Mucosa of rectum (tissue), 2 donors: Measurements from ENCODE around the gene DESI2.

Experiments used
- H3K27ac ChIP-seq, 2 donors: one replicate each; pipeline ENCODE4 v1.7.0; 2013; ENCODE audit warnings: inconsistent platforms in 2 of 2, low read depth in 2 of 2, low read length in 2 of 2
- H3K27me3 ChIP-seq, 2 donors: one replicate each; pipeline ENCODE4 v1.7.0; 2013; ENCODE audit warnings: low read length in 2 of 2; ENCODE audit not compliant: control insufficient read depth in 2 of 2, insufficient read depth in 2 of 2
- H3K36me3 ChIP-seq, 2 donors: one replicate each; pipeline ENCODE4 v1.7.0; 2013; ENCODE audit warnings: low read length in 2 of 2; ENCODE audit not compliant: control insufficient read depth in 2 of 2, insufficient read depth in 2 of 2
- H3K4me1 ChIP-seq, 2 donors: one replicate each; pipeline ENCODE4 v1.7.0; 2013; ENCODE audit warnings: low read length in 2 of 2, mild to moderate bottlenecking in 1 of 2; ENCODE audit not compliant: control insufficient read depth in 2 of 2, insufficient read depth in 2 of 2
- H3K4me3 ChIP-seq, 2 donors: one replicate each; pipeline ENCODE4 v1.7.0; 2013; ENCODE audit warnings: low read length in 2 of 2
- H3K9ac ChIP-seq, 2 donors: one replicate each; pipeline ENCODE4 v1.7.0; 2013; ENCODE audit warnings: low read length in 2 of 2, low read depth in 1 of 2, mild to moderate bottlenecking in 1 of 2
- H3K9me3 ChIP-seq, 2 donors: one replicate each; pipeline ENCODE4 v1.7.0; 2013; ENCODE audit warnings: low read length in 2 of 2; ENCODE audit not compliant: control insufficient read depth in 2 of 2
- donor health status: healthy.
- donor health status: Normal muscosa, but diverticular disease.

DESI2 gene

GRCh38 chr1:244700808-244701207 lies 47.9 kb downstream of the DESI2 start:
- Histone ChIP-seq H3K9ac (no peak overlapping the region), H3K36me3 (peaks cover 19 to 22% of the 10 kb centered on the region in 2 donors), H3K4me1 (no peaks in the 10 kb centered on the region), H3K27ac (no peak overlapping the region), H3K27me3 (no peaks in the 10 kb centered on the region), H3K4me3 (no peak overlapping the region), H3K9me3 (no peaks in the 10 kb centered on the region)

- Histone ChIP-seq H3K27ac (no peak overlapping the region), H3K9me3 (no peaks in the 10 kb centered on the region), H3K4me3 (no peak overlapping the region), H3K9ac (no peak overlapping the region), H3K4me1 (no peaks in the 10 kb centered on the region), H3K27me3 (no peaks in the 10 kb centered on the region), H3K36me3 (peaks cover 23 to 26% of the 10 kb centered on the region in 2 donors)
These were observed 49.7 kb downstream of the DESI2 start for GRCh38 chr1:244702620-244703019.

- peaks cover 17 to 20% of the 10 kb centered on the region in 2 donors for H3K36me3 ChIP-seq
- no peak overlapping the region for H3K27ac ChIP-seq
- no peaks in the 10 kb centered on the region for H3K4me1 ChIP-seq
These were observed 51.2 kb downstream of the DESI2 start for GRCh38 chr1:244704107-244704506.

GRCh38 chr1:244705261-244706234 lies 52.6 kb downstream of the DESI2 start:
- Histone ChIP-seq H3K9me3 (no peaks in the 10 kb centered on the region), H3K9ac (no peak overlapping the region), H3K36me3 (peaks cover 8 to 11% of the 10 kb centered on the region in 2 donors), H3K4me3 (no peak overlapping the region), H3K4me1 (peaks cover 0 to 6% of the 10 kb centered on the region in 2 donors), H3K27ac (no peak overlapping the region), H3K27me3 (no peaks in the 10 kb centered on the region)

More at GRCh38 chr1:244704107-244704506, 51.2 kb downstream of the DESI2 start:
- Histone ChIP-seq H3K9me3 (no peaks in the 10 kb centered on the region), H3K9ac (no peak overlapping the region), H3K4me3 (no peak overlapping the region), H3K27me3 (no peaks in the 10 kb centered on the region)

GRCh38 chr1:244709076-244709475 lies 56.1 kb downstream of the DESI2 start:
- H3K27ac ChIP-seq: no peak overlapping the region
- no peaks in the 10 kb centered on the region for H3K9me3 ChIP-seq
- no peaks in the 10 kb centered on the region for H3K27me3 ChIP-seq
- peaks cover 0 to 6% of the 10 kb centered on the region in 2 donors for H3K4me1 ChIP-seq
- H3K36me3 ChIP-seq: peaks cover 5 to 8% of the 10 kb centered on the region in 2 donors
- no peak overlapping the region for H3K4me3 ChIP-seq
- H3K9ac ChIP-seq: no peak overlapping the region

GRCh38 chr1:244709476-244710368 lies 56.8 kb downstream of the DESI2 start:
- peak overlapping the region in 1 of 2 donors; percentile 57 for H3K27ac ChIP-seq
- peaks cover 3 to 8% of the 10 kb centered on the region in 2 donors for H3K36me3 ChIP-seq
- H3K4me3 ChIP-seq: no peak overlapping the region
- no peaks in the 10 kb centered on the region for H3K9me3 ChIP-seq
- no peaks in the 10 kb centered on the region for H3K27me3 ChIP-seq
- no peak overlapping the region for H3K9ac ChIP-seq
- peaks cover 0 to 6% of the 10 kb centered on the region in 2 donors for H3K4me1 ChIP-seq

GRCh38 chr1:244710474-244711062 lies 57.6 kb downstream of the DESI2 start:
- Histone ChIP-seq H3K27me3 (no peaks in the 10 kb centered on the region), H3K9me3 (no peaks in the 10 kb centered on the region), H3K36me3 (peaks cover 3 to 4% of the 10 kb centered on the region in 2 donors), H3K4me1 (peaks cover 0 to 6% of the 10 kb centered on the region in 2 donors), H3K27ac (no peak overlapping the region), H3K4me3 (no peak overlapping the region), H3K9ac (no peak overlapping the region)

GRCh38 chr1:244712669-244713068 lies 59.7 kb downstream of the DESI2 start:
- H3K4me1 ChIP-seq: peaks cover 0 to 6% of the 10 kb centered on the region in 2 donors
- no peaks in the 10 kb centered on the region for H3K36me3 ChIP-seq
- H3K27me3 ChIP-seq: no peaks in the 10 kb centered on the region
- H3K27ac ChIP-seq: no peak overlapping the region
- no peak overlapping the region for H3K4me3 ChIP-seq
- H3K9me3 ChIP-seq: no peaks in the 10 kb centered on the region
- no peak overlapping the region for H3K9ac ChIP-seq

- H3K4me1 ChIP-seq: peaks cover 0 to 6% of the 10 kb centered on the region in 2 donors
- H3K36me3 ChIP-seq: no peaks in the 10 kb centered on the region
- H3K4me3 ChIP-seq: no peak overlapping the region
- no peak overlapping the region for H3K27ac ChIP-seq
- H3K9me3 ChIP-seq: no peaks in the 10 kb centered on the region
- no peak overlapping the region for H3K9ac ChIP-seq
- H3K27me3 ChIP-seq: no peaks in the 10 kb centered on the region
These were observed 60.4 kb downstream of the DESI2 start for GRCh38 chr1:244713332-244713731.
